SJSA1 (cell line): Measurements from ENCODE around the gene MREG. TPM values are rescaled to one million over a fixed set of nuclear protein-coding genes. Genes with fewer than 3 reads are reported as not detected.

ENCODE experiments used
- DNase-seq, 2 experiments: peaks; one replicate each; pipeline ENCODE4 v3.0.0-alpha.2; 2015 to 2020; ENCODE audit warnings: low spot score in 2 of 2, low read depth in 1 of 2
- H3K27ac ChIP-seq: fragments of 250-450 bp; sonication (Bioruptor Pico); 2 replicates; pipeline ENCODE4 v1.5.1; 2020; ENCODE audit warnings: mild to moderate bottlenecking, moderate library complexity
- H3K27me3 ChIP-seq: fragments of 250-450 bp; sonication (Bioruptor Pico); replicated peaks from 2 replicates; pipeline ENCODE4 v1.5.1; 2020; ENCODE audit warnings: mild to moderate bottlenecking, moderate library complexity
- H3K36me3 ChIP-seq: fragments of 250-450 bp; sonication (Bioruptor Pico); 2 replicates; pipeline ENCODE4 v1.5.1; 2020; ENCODE audit warnings: mild to moderate bottlenecking
- H3K4me1 ChIP-seq: fragments of 250-450 bp; sonication (Bioruptor Pico); replicated peaks from 2 replicates; pipeline ENCODE4 v1.6.1; 2021; ENCODE audit warnings: mild to moderate bottlenecking
- H3K4me3 ChIP-seq: fragments of 250-450 bp; sonication (Bioruptor Pico); 2 replicates; pipeline ENCODE4 v1.5.1; 2020; ENCODE audit warnings: mild to moderate bottlenecking
- H3K9me3 ChIP-seq: fragments of 250-450 bp; sonication (Bioruptor Pico); replicated peaks from 2 replicates; pipeline ENCODE4 v1.5.1; 2020; ENCODE audit warnings: mild to moderate bottlenecking
- total RNA-seq: library from RNA; depleted of rRNA; stranded (reverse); fragments of >200 nt; shearing (Covaris generic); gene quantifications from 2 replicates; pipeline ENCODE4 v1.2.3, GENCODE V29; 2014

The MREG gene
- total RNA-seq, 1 experiment from 2014 or later: 1.9 TPM

GRCh38 chr2:215919624-215920243 is 93.6 kb downstream of the MREG start:
- Histone ChIP-seq H3K36me3 (no peaks in the 10 kb centered on the region), H3K4me3 (no peak overlapping the region), H3K27me3 (no peaks in the 10 kb centered on the region), H3K4me1 (peaks cover 22% of the 10 kb centered on the region), H3K9me3 (no peaks in the 10 kb centered on the region), H3K27ac (no peak overlapping the region)
- no peak for DNase-seq

- H3K27me3 ChIP-seq: no peaks in the 10 kb centered on the region
- H3K9me3 ChIP-seq: no peaks in the 10 kb centered on the region
- no peaks in the 10 kb centered on the region for H3K36me3 ChIP-seq
- no peak overlapping the region for H3K27ac ChIP-seq
- H3K4me1 ChIP-seq: peaks cover 22% of the 10 kb centered on the region
- no peak for DNase-seq
- H3K4me3 ChIP-seq: no peak overlapping the region
Observed at GRCh38 chr2:215918901-215919599, 94.3 kb downstream of the MREG start.

GRCh38 chr2:215917953-215918620 is 95.3 kb downstream of the MREG start:
- no peaks in the 10 kb centered on the region for H3K36me3 ChIP-seq
- H3K27me3 ChIP-seq: no peaks in the 10 kb centered on the region
- peaks cover 22% of the 10 kb centered on the region for H3K4me1 ChIP-seq
- no peak overlapping the region for H3K4me3 ChIP-seq
- peak in 1 of 2 experiments; percentile 72 for DNase-seq
- H3K27ac ChIP-seq: peak overlapping the region; percentile 59
- no peaks in the 10 kb centered on the region for H3K9me3 ChIP-seq

GRCh38 chr2:215915441-215915840 is 97.9 kb downstream of the MREG start:
- no peak for DNase-seq
- Histone ChIP-seq H3K9me3 (no peaks in the 10 kb centered on the region), H3K36me3 (no peaks in the 10 kb centered on the region), H3K4me3 (no peak overlapping the region), H3K27me3 (no peaks in the 10 kb centered on the region), H3K27ac (no peak overlapping the region), H3K4me1 (peaks cover 17% of the 10 kb centered on the region)

- peaks cover 17% of the 10 kb centered on the region for H3K4me1 ChIP-seq
- no peaks in the 10 kb centered on the region for H3K36me3 ChIP-seq
- H3K27ac ChIP-seq: no peak overlapping the region
- no peaks in the 10 kb centered on the region for H3K9me3 ChIP-seq
- no peak overlapping the region for H3K4me3 ChIP-seq
- no peaks in the 10 kb centered on the region for H3K27me3 ChIP-seq
- DNase-seq: no peak
Observed at GRCh38 chr2:215914777-215915165, 98.6 kb downstream of the MREG start.

- Histone ChIP-seq H3K4me1 (peaks cover 15% of the 10 kb centered on the region), H3K4me3 (no peak overlapping the region), H3K27me3 (no peaks in the 10 kb centered on the region), H3K36me3 (no peaks in the 10 kb centered on the region), H3K9me3 (no peaks in the 10 kb centered on the region), H3K27ac (no peak overlapping the region)
- no peak for DNase-seq
Observed at GRCh38 chr2:215914054-215914776, 99.1 kb downstream of the MREG start.

GRCh38 chr2:215912299-215912842 is 101.0 kb downstream of the MREG start:
- Histone ChIP-seq H3K36me3 (no peaks in the 10 kb centered on the region), H3K4me1 (no peaks in the 10 kb centered on the region), H3K27ac (no peak overlapping the region), H3K27me3 (no peaks in the 10 kb centered on the region), H3K4me3 (no peak overlapping the region), H3K9me3 (no peaks in the 10 kb centered on the region)
- no peak for DNase-seq

- Histone ChIP-seq H3K27ac (no peak overlapping the region), H3K27me3 (no peaks in the 10 kb centered on the region), H3K9me3 (no peaks in the 10 kb centered on the region), H3K4me1 (no peaks in the 10 kb centered on the region), H3K4me3 (no peak overlapping the region), H3K36me3 (no peaks in the 10 kb centered on the region)
- no peak for DNase-seq
Observed at GRCh38 chr2:215911301-215912085, 101.9 kb downstream of the MREG start.

GRCh38 chr2:215910180-215910579 is 103.2 kb downstream of the MREG start:
- H3K9me3 ChIP-seq: no peaks in the 10 kb centered on the region
- no peak for DNase-seq
- H3K4me1 ChIP-seq: no peaks in the 10 kb centered on the region
- H3K27ac ChIP-seq: no peak overlapping the region
- H3K4me3 ChIP-seq: no peak overlapping the region
- no peaks in the 10 kb centered on the region for H3K36me3 ChIP-seq
- no peaks in the 10 kb centered on the region for H3K27me3 ChIP-seq

GRCh38 chr2:215907147-215907546 is 106.2 kb downstream of the MREG start:
- no peak for DNase-seq
- H3K4me1 ChIP-seq: no peaks in the 10 kb centered on the region
- no peaks in the 10 kb centered on the region for H3K36me3 ChIP-seq
- H3K9me3 ChIP-seq: no peaks in the 10 kb centered on the region
- no peak overlapping the region for H3K4me3 ChIP-seq
- no peak overlapping the region for H3K27ac ChIP-seq
- H3K27me3 ChIP-seq: no peaks in the 10 kb centered on the region

- Histone ChIP-seq H3K4me3 (no peak overlapping the region), H3K36me3 (no peaks in the 10 kb centered on the region), H3K4me1 (no peaks in the 10 kb centered on the region), H3K27ac (no peak overlapping the region), H3K27me3 (no peaks in the 10 kb centered on the region), H3K9me3 (no peaks in the 10 kb centered on the region)
- DNase-seq: no peak
Observed at GRCh38 chr2:215906458-215906857, 106.9 kb downstream of the MREG start.

GRCh38 chr2:215905691-215906090 is 107.7 kb downstream of the MREG start:
- Histone ChIP-seq H3K27me3 (no peaks in the 10 kb centered on the region), H3K9me3 (no peaks in the 10 kb centered on the region), H3K36me3 (no peaks in the 10 kb centered on the region), H3K4me1 (no peaks in the 10 kb centered on the region), H3K4me3 (no peak overlapping the region), H3K27ac (no peak overlapping the region)
- DNase-seq: no peak

GRCh38 chr2:215904101-215904500 is 109.2 kb downstream of the MREG start:
- Histone ChIP-seq H3K27ac (no peak overlapping the region), H3K36me3 (no peaks in the 10 kb centered on the region), H3K4me3 (no peak overlapping the region), H3K9me3 (no peaks in the 10 kb centered on the region), H3K4me1 (no peaks in the 10 kb centered on the region), H3K27me3 (no peaks in the 10 kb centered on the region)
- no peak for DNase-seq
